HCT116 (cell line): Measurements from ENCODE around the gene C1QTNF3. TPM values are rescaled to one million over a fixed set of nuclear protein-coding genes. Genes with fewer than 3 reads are reported as not detected.

Source experiments
- ATAC-seq: fragments of 200-7000 bp; cut with Tn5 transposase; 2 replicates; pipeline ENCODE4 v1.9.1; 2020; ENCODE audit warnings: mild to moderate bottlenecking, moderate library complexity
- BruUV-seq: library from RNA; stranded (reverse); fragments of 400-500 nt; replicated peaks from 2 replicates; lab custom pipeline; 2021; lab: Mats Ljungman, UMichigan
- CTCF ChIA-PET: fragments of 300-600 bp; sonication (Branson Sonifier 250); formaldehyde crosslinking; loops from one replicate; lab custom pipeline; 2021; ENCODE audit warnings: antibody characterized with exemption; lab: Charles Lee
- POLR2A ChIA-PET: fragments of 300-600, 350-600 bp; sonication (Branson Sonifier 250); formaldehyde crosslinking; loops from one replicate; lab custom pipeline; 2021; ENCODE audit warnings: antibody characterized with exemption; lab: Charles Lee
- RAD21 ChIA-PET, 2 experiments: fragments of 300-600 bp; sonication (Branson Sonifier 250); formaldehyde crosslinking; loops; one replicate each; lab custom pipeline; 2023; ENCODE audit warnings: low total read pairs in 2 of 2; ENCODE audit not compliant: uncharacterized antibody in 2 of 2, unreplicated experiment in 2 of 2, low non-redundant PET in 1 of 2; lab: Charles Lee
- DNase-seq: peaks from one replicate; pipeline ENCODE4 v3.0.0-alpha.2; 2010; ENCODE audit warnings: low read depth, low spot score
- H2AFZ ChIP-seq: fragments of 200-600 bp; shearing (Covaris generic), sonication (generic); 2 replicates; pipeline ENCODE4 v1.6.1; 2017; ENCODE audit warnings: low read depth, mixed run types, mixed read lengths, antibody characterized with exemption, low read length; ENCODE audit not compliant: poor library complexity, severe bottlenecking
- H3K27ac ChIP-seq: 2 replicates; pipeline ENCODE4 v1.5.1; 2012; ENCODE audit warnings: low read depth, low read length
- H3K27me3 ChIP-seq: fragments of 200-600 bp; sonication (generic); 2 replicates; pipeline ENCODE4 v1.6.1; 2016; ENCODE audit warnings: mixed run types, low read length, mixed read lengths; ENCODE audit not compliant: insufficient read depth
- H3K36me3 ChIP-seq, 2 experiments: fragments of 200-500 bp in 1 of 2; fragments of 200-600 bp in 1 of 2; sonication (Bioruptor generic) in 1 of 2; sonication (generic) in 1 of 2; 2 replicates each; pipeline versions ENCODE4 v1.5.1 to v1.6.1; 2014 to 2016; ENCODE audit warnings: low read length in 2 of 2, inconsistent platforms in 1 of 2, mixed read lengths in 1 of 2, mixed run types in 1 of 2; ENCODE audit not compliant: insufficient read depth in 2 of 2, control insufficient read depth in 1 of 2
- H3K4me1 ChIP-seq, 2 experiments: fragments of 200-600 bp in 1 of 2; sonication (generic) in 1 of 2; 2 replicates each; pipeline versions ENCODE4 v1.5.1 to v1.6.1; 2012 to 2017; ENCODE audit warnings: low read length in 2 of 2, inconsistent platforms in 1 of 2, mild to moderate bottlenecking in 1 of 2, mixed read lengths in 1 of 2, mixed run types in 1 of 2, moderate library complexity in 1 of 2; ENCODE audit not compliant: insufficient read depth in 2 of 2, control insufficient read depth in 1 of 2
- H3K4me2 ChIP-seq: fragments of 200-600 bp; sonication (generic); 2 replicates; pipeline ENCODE4 v1.6.1; 2017; ENCODE audit warnings: mixed run types, low read length, mixed read lengths
- H3K4me3 ChIP-seq, 2 experiments: fragments of 200-600 bp in 1 of 2; sonication (generic) in 1 of 2; replicated peaks in 1 of 2; 2 replicates each; pipeline ENCODE4 v1.5.1; 2011 to 2016; ENCODE audit warnings: low read length in 2 of 2, control low read depth in 1 of 2, low read depth in 1 of 2, mild to moderate bottlenecking in 1 of 2, mixed read lengths in 1 of 2, mixed run types in 1 of 2
- H3K79me2 ChIP-seq: fragments of 200-600 bp; sonication (generic); 2 replicates; pipeline ENCODE4 v1.6.1; 2017; ENCODE audit warnings: mild to moderate bottlenecking, mixed run types, low read length, moderate library complexity, mixed read lengths; ENCODE audit not compliant: insufficient read depth
- H3K9ac ChIP-seq: fragments of 200-600 bp; sonication (generic); 2 replicates; pipeline ENCODE4 v1.6.1; 2016; ENCODE audit warnings: low read length, mixed read lengths
- H3K9me2 ChIP-seq: fragments of 200-600 bp; sonication (generic), shearing (Covaris generic); 2 replicates; pipeline ENCODE4 v1.6.1; 2017; ENCODE audit warnings: mixed run types, mild to moderate bottlenecking, moderate library complexity; ENCODE audit not compliant: insufficient read depth
- H3K9me3 ChIP-seq, 2 experiments: fragments of 200-500 bp in 1 of 2; fragments of 200-600 bp in 1 of 2; sonication (Bioruptor generic) in 1 of 2; sonication (generic) in 1 of 2; 2 replicates each; pipeline ENCODE4 v1.6.1; 2014 to 2017; ENCODE audit warnings: low read length in 2 of 2, mixed read lengths in 2 of 2, inconsistent platforms in 1 of 2, low read depth in 1 of 2, mild to moderate bottlenecking in 1 of 2, mixed run types in 1 of 2, moderate library complexity in 1 of 2; ENCODE audit not compliant: control insufficient read depth in 1 of 2, insufficient read depth in 1 of 2
- H4K20me1 ChIP-seq: fragments of 200-600 bp; sonication (generic), shearing (Covaris generic); 2 replicates; pipeline ENCODE4 v1.6.1; 2017; ENCODE audit warnings: mixed run types, mild to moderate bottlenecking, moderate library complexity; ENCODE audit not compliant: insufficient read depth
- ATF3 ChIP-seq: IDR thresholded peaks from 2 replicates; pipeline ENCODE4 v1.6.1; 2012
- CBX3 ChIP-seq: IDR thresholded peaks from 2 replicates; pipeline ENCODE4 v1.6.1; 2012; ENCODE audit warnings: low read depth
- CTCF ChIP-seq, 3 experiments: fragments of 200-600 bp in 1 of 3; sonication (generic) in 1 of 3; IDR thresholded peaks in 2 of 3; conservative IDR thresholded peaks in 1 of 3; 2 replicates each; pipeline ENCODE4 v1.5.1; 2012 to 2017; ENCODE audit warnings: low read depth in 2 of 3, low read length in 2 of 3, antibody characterized with exemption in 1 of 3, borderline replicate concordance in 1 of 3, control low read depth in 1 of 3, mild to moderate bottlenecking in 1 of 3, mixed read lengths in 1 of 3, mixed run types in 1 of 3, moderate library complexity in 1 of 3; ENCODE audit not compliant: insufficient read depth in 1 of 3
- EZH2 ChIP-seq: fragments of 200-600 bp; sonication (generic); IDR thresholded peaks from 2 replicates; pipeline ENCODE4 v1.6.1; 2017; ENCODE audit warnings: antibody characterized with exemption, mixed run types
- EZH2phosphoT487 ChIP-seq: fragments of 200-600 bp; IDR thresholded peaks from 2 replicates; pipeline ENCODE4 v1.6.1; 2018; ENCODE audit warnings: antibody characterized with exemption, borderline replicate concordance
- JUND ChIP-seq: IDR thresholded peaks from 2 replicates; pipeline ENCODE4 v1.6.1; 2012
- POLR2A ChIP-seq: IDR thresholded peaks from 2 replicates; pipeline ENCODE4 v1.7.0; 2011; ENCODE audit warnings: borderline replicate concordance; ENCODE audit not compliant: insufficient read depth, insufficient read length; ENCODE audit errors: extremely low read depth
- RAD21 ChIP-seq: IDR thresholded peaks from 2 replicates; pipeline ENCODE4 v1.6.1; 2012; ENCODE audit warnings: low read depth, mild to moderate bottlenecking
- TCF7L2 ChIP-seq: IDR thresholded peaks from 2 replicates; pipeline ENCODE4 v1.7.0; 2011; ENCODE audit warnings: borderline replicate concordance, inconsistent platforms; ENCODE audit not compliant: insufficient read depth, insufficient read length; ENCODE audit errors: extremely low read depth
- intact Hi-C: fragments of 100-400 bp; cut with micrococcal nuclease; formaldehyde crosslinking; loops from 2 replicates; pipeline ENCODE4 v1.10.0; 2022
- total RNA-seq: library from RNA; stranded (reverse); gene quantifications from one replicate; pipeline ENCODE4 v1.2.1, GENCODE V29; 2021; ENCODE audit not compliant: unreplicated experiment

C1QTNF3 gene
- total RNA-seq, 1 experiment from 2014 or later: 2.6 TPM

DNA sequence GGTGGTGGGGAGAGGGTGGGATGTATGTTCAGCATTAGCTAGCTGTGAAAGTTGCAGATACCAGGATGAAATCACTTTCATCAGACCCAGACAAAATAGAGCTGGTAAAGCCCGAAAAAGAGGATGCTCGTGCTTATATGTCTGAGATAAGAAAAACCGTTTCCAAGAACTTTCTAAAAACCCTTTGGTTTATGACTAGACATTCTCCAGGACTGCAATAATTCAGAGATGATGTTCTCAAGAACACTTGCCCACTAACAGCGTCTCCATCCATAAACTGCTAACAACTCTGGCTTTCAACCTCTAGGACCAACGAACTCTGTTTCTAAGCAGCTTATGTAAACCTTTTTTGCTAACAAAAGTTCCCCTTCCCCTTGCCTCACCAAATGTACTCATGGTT lies 26.8 kb downstream of the C1QTNF3 start (continued):
- TF ChIP-seq CTCF (IDR thresholded peaks at IDR 0.05 in 2 of 3, conservative IDR thresholded peaks at IDR 0.05 in 1 of 3; ENCODE audit: borderline replicate concordance in 1 of 3, insufficient read depth in 1 of 3, low read depth in 2 of 3, low read length in 2 of 3) (no peak), POLR2A (no peak), TCF7L2 (no peak), ATF3 (no peak), EZH2 (no peak), CBX3 (no peak), JUND (no peak)

DNA sequence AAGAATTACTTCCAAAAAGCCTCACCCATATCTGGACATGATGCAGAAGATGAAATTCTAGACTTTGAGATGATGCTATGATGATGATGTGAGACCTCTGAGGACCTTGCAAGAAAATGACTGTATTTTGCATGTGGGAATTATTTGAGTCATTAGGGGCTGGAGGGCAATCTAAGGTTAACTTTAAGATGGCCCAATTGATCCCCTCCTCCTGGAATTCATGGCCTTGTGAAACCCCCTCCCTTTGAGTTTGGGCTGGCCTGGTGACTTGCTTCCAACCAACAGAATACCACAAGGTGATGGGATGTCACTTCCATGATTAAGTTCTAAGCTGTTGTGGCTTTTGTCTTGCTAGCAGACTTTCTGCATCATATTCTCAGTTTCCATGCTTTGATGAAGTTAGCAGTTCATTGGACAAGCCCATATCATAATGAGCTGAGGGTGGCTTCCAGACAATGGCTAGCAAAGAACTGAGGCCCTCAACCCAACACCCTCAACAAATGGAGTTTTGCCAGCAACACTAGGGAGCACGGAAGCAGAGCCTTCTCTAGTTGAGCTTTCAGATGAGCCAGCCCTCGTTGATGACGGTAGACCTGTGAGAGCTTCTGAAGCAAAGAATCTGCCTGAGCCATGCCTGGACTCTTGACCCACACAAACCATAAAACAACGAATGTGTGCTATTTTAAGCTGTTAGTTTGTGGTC lies 27.7 kb downstream of the C1QTNF3 start:
- BruUV-seq: no TSS peak
- Histone ChIP-seq H3K4me3 (no peak overlapping the region), H2AFZ (no peak overlapping the region), H3K4me2 (no peak overlapping the region), H3K79me2 (no peaks in the 10 kb centered on the region), H3K9ac (no peak overlapping the region), H3K36me3 (no peaks in the 10 kb centered on the region), H3K4me1 (no peaks in the 10 kb centered on the region), H4K20me1 (no peaks in the 10 kb centered on the region), H3K9me2 (no peaks in the 10 kb centered on the region), H3K27me3 (no peaks in the 10 kb centered on the region), H3K9me3 (no peaks in the 10 kb centered on the region), H3K27ac (no peak overlapping the region)
- ATAC-seq (no peak), DNase-seq (no peak)
- RAD21 ChIA-PET: no interaction called here
- TF ChIP-seq RAD21 (no peak), EZH2phosphoT487 (no peak)
- intact Hi-C loops: no loop called here
- POLR2A ChIA-PET: no interaction called here
- CTCF ChIA-PET: no interaction called here
